WTC11 (cell line): Measurements from ENCODE around the gene C14orf132. TPM values are rescaled to one million over a fixed set of nuclear protein-coding genes. Genes with fewer than 3 reads are reported as not detected.

ENCODE experiments used
- ATAC-seq: fragments of 200-7000 bp; cut with Tn5 transposase; 2 replicates; pipeline ENCODE4 v1.10.0; 2021; ENCODE audit warnings: mild to moderate bottlenecking, moderate library complexity
- CTCF ChIA-PET: fragments of 300-600 bp; sonication (Branson Sonifier 250); formaldehyde crosslinking; loops from one replicate; lab custom pipeline; 2021; ENCODE audit warnings: antibody characterized with exemption; lab: Charles Lee
- POLR2A ChIA-PET: fragments of 350-600 bp; sonication (Branson Sonifier 250); formaldehyde crosslinking; loops from one replicate; lab custom pipeline; 2021; ENCODE audit warnings: antibody characterized with exemption; lab: Charles Lee
- DNase-seq: peaks from one replicate; pipeline ENCODE4 v3.0.0; 2021; ENCODE audit warnings: low spot score
- H3K27ac Mint-ChIP-seq: 2 replicates; pipeline ENCODE4 v1.8.0; 2021; ENCODE audit warnings: mixed read lengths
- H3K27me3 Mint-ChIP-seq: 2 replicates; pipeline ENCODE4 v1.8.0; 2021; ENCODE audit warnings: low read depth, mild to moderate bottlenecking, moderate library complexity, mixed read lengths
- H3K36me3 Mint-ChIP-seq: 2 replicates; pipeline ENCODE4 v1.8.0; 2021; ENCODE audit warnings: mixed read lengths
- H3K4me1 Mint-ChIP-seq: 2 replicates; pipeline ENCODE4 v1.8.0; 2022; ENCODE audit warnings: mixed read lengths
- H3K4me3 Mint-ChIP-seq: 2 replicates; pipeline ENCODE4 v1.8.0; 2021; ENCODE audit warnings: mild to moderate bottlenecking, moderate library complexity, mixed read lengths
- H3K9me3 Mint-ChIP-seq: 2 replicates; pipeline ENCODE4 v1.8.0; 2021; ENCODE audit warnings: mixed read lengths
- ATF3 ChIP-seq: sonication (generic); formaldehyde crosslinking; conservative IDR thresholded peaks from 2 replicates; pipeline ENCODE4 v1.8.1; 2022; ENCODE audit warnings: mild to moderate bottlenecking, missing genetic modification reagents
- ATF6 ChIP-seq: sonication (generic); formaldehyde crosslinking; IDR thresholded peaks from 2 replicates; pipeline ENCODE4 v1.8.1; 2023; ENCODE audit warnings: mild to moderate bottlenecking, missing genetic modification reagents
- CREM ChIP-seq: sonication (generic); formaldehyde crosslinking; IDR thresholded peaks from 2 replicates; pipeline ENCODE4 v1.8.1; 2022; ENCODE audit warnings: mild to moderate bottlenecking, missing genetic modification reagents, moderate library complexity
- ELF4 ChIP-seq: sonication (generic); formaldehyde crosslinking; IDR thresholded peaks from 2 replicates; pipeline ENCODE4 v1.8.1; 2022; ENCODE audit warnings: low read depth, mild to moderate bottlenecking, moderate library complexity, missing genetic modification reagents
- ESRRA ChIP-seq: sonication (generic); formaldehyde crosslinking; IDR thresholded peaks from 2 replicates; pipeline ENCODE4 v1.8.1; 2022; ENCODE audit warnings: mild to moderate bottlenecking, missing genetic modification reagents, borderline replicate concordance
- FOXP1 ChIP-seq: sonication (generic); formaldehyde crosslinking; IDR thresholded peaks from 2 replicates; pipeline ENCODE4 v1.8.0; 2022; ENCODE audit warnings: missing genetic modification reagents, mild to moderate bottlenecking, moderate library complexity, borderline replicate concordance
- FOXP4 ChIP-seq: sonication (generic); formaldehyde crosslinking; IDR thresholded peaks from 2 replicates; pipeline ENCODE4 v1.8.0; 2022; ENCODE audit warnings: mild to moderate bottlenecking, missing genetic modification reagents
- GRHL2 ChIP-seq: fragments of 250-450 bp; sonication (Bioruptor Pico); IDR thresholded peaks from 2 replicates; pipeline ENCODE4 v1.8.0; 2022; ENCODE audit warnings: mild to moderate bottlenecking, moderate library complexity; ENCODE audit not compliant: insufficient replicate concordance, severe bottlenecking
- GTF2I ChIP-seq: fragments of 250-450 bp; sonication (Bioruptor Pico); conservative IDR thresholded peaks from 2 replicates; pipeline ENCODE4 v1.4.0; 2021; ENCODE audit warnings: mild to moderate bottlenecking
- IRF2 ChIP-seq: sonication (generic); formaldehyde crosslinking; IDR thresholded peaks from 2 replicates; pipeline ENCODE4 v1.8.0; 2022; ENCODE audit warnings: low read depth, missing genetic modification reagents, borderline replicate concordance
- MAX ChIP-seq: sonication (generic); formaldehyde crosslinking; IDR thresholded peaks from 2 replicates; pipeline ENCODE4 v1.8.0; 2022; ENCODE audit warnings: mild to moderate bottlenecking, missing genetic modification reagents
- NR3C1 ChIP-seq: sonication (generic); formaldehyde crosslinking; conservative IDR thresholded peaks from 2 replicates; pipeline ENCODE4 v1.8.1; 2023; ENCODE audit warnings: low read depth, mild to moderate bottlenecking, missing genetic modification reagents
- PRDM15 ChIP-seq: sonication (generic); formaldehyde crosslinking; IDR thresholded peaks from 2 replicates; pipeline ENCODE4 v1.8.0; 2022; ENCODE audit warnings: missing genetic modification reagents
- RELA ChIP-seq: sonication (generic); formaldehyde crosslinking; IDR thresholded peaks from 2 replicates; pipeline ENCODE4 v1.8.1; 2022; ENCODE audit warnings: missing genetic modification reagents, mild to moderate bottlenecking, borderline replicate concordance
- RORB ChIP-seq: fragments of 250-450 bp; sonication (Bioruptor Pico); IDR thresholded peaks from 2 replicates; pipeline ENCODE4 v1.9.0; 2021; ENCODE audit warnings: mild to moderate bottlenecking
- SP1 ChIP-seq: sonication (generic); formaldehyde crosslinking; conservative IDR thresholded peaks from 2 replicates; pipeline ENCODE4 v1.8.1; 2022; ENCODE audit warnings: missing genetic modification reagents
- TEAD1 ChIP-seq: sonication (generic); formaldehyde crosslinking; IDR thresholded peaks from 2 replicates; pipeline ENCODE4 v1.8.0; 2022; ENCODE audit warnings: mild to moderate bottlenecking, missing genetic modification reagents
- ZNF263 ChIP-seq: sonication (generic); formaldehyde crosslinking; IDR thresholded peaks from 2 replicates; pipeline ENCODE4 v1.8.1; 2022; ENCODE audit warnings: low read depth, mild to moderate bottlenecking, moderate library complexity, missing genetic modification reagents
- ZNF396 ChIP-seq: fragments of 250-450 bp; sonication (Bioruptor Pico); IDR thresholded peaks from 2 replicates; pipeline ENCODE4 v1.8.0; 2021; ENCODE audit warnings: mild to moderate bottlenecking, moderate library complexity, borderline replicate concordance
- total RNA-seq: library from RNA; stranded (reverse); gene quantifications from 3 replicates; pipeline ENCODE4 v1.2.3, GENCODE V29; 2021
- TF ChIP-seq, protein P1 (sequence below): sonication (generic); formaldehyde crosslinking; IDR thresholded peaks from 2 replicates; pipeline ENCODE4 v1.8.1; 2023; ENCODE audit warnings: mild to moderate bottlenecking, missing genetic modification reagents
- TF ChIP-seq, protein P2 (sequence below): sonication (generic); formaldehyde crosslinking; IDR thresholded peaks from 2 replicates; pipeline ENCODE4 v1.8.1; 2023; ENCODE audit warnings: mild to moderate bottlenecking, missing genetic modification reagents, borderline replicate concordance
- TF ChIP-seq, protein P3 (sequence below): sonication (generic); formaldehyde crosslinking; IDR thresholded peaks from 2 replicates; pipeline ENCODE4 v1.8.1; 2023; ENCODE audit warnings: mild to moderate bottlenecking, missing genetic modification reagents, moderate library complexity

The C14orf132 gene
- total RNA-seq, 1 experiment from 2014 or later, result 14.1 TPM

DNA sequence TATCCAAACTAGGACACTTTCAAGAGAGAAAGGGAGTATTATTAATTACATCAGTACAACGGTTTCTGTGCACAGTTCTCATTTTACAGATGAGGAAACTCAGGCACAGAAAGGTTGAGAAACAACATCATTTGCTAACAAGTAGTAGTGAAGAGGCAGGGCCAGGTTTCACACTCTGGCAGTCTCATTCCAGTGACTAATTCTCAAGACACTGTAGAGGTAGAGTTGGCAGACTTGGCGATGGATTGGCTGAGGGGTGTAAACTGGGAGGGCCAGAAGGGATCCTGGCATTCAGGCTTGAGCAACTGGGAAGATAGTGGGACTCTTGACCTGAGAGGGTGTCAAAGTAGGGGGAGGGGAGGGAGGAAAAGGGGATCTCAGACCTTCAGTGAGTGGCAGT is 91.7 kb downstream of the C14orf132 start:
- Mint-ChIP-seq H3K27ac (no peak overlapping the region), H3K4me1 (no peaks in the 10 kb centered on the region), H3K27me3 (peaks cover 71% of the 10 kb centered on the region), H3K36me3 (no peaks in the 10 kb centered on the region), H3K4me3 (no peak overlapping the region), H3K9me3 (no peaks in the 10 kb centered on the region)
- POLR2A ChIA-PET, result no interaction called here
- no peak for ATAC-seq
- DNase-seq, result no peak
- CTCF ChIA-PET, result interaction anchor here (1.5 kb wide), 1 partner anchor 32 kb away, joined by 8 read pairs; no protein-coding TSS in a partner anchor
- no peak for TF ChIP-seq CREM (CRISPR knock-in tag)
- no peak for TF ChIP-seq SP1
- TF ChIP-seq ATF6 (CRISPR knock-in tag), result no peak
- no peak for TF ChIP-seq GTF2I (CRISPR knock-in tag)
- no peak for TF ChIP-seq NR3C1 (CRISPR knock-in tag)
- TF ChIP-seq MAX (CRISPR knock-in tag), result no peak
- TF ChIP-seq ATF3 (CRISPR knock-in tag), result no peak
- no peak for TF ChIP-seq FOXP4
- no peak for TF ChIP-seq ESRRA
- TF ChIP-seq RORB (CRISPR knock-in tag), result no peak
- no peak for TF ChIP-seq RELA (CRISPR knock-in tag)
- no peak for TF ChIP-seq IRF2 (CRISPR knock-in tag)
- TF ChIP-seq, protein P1, sequence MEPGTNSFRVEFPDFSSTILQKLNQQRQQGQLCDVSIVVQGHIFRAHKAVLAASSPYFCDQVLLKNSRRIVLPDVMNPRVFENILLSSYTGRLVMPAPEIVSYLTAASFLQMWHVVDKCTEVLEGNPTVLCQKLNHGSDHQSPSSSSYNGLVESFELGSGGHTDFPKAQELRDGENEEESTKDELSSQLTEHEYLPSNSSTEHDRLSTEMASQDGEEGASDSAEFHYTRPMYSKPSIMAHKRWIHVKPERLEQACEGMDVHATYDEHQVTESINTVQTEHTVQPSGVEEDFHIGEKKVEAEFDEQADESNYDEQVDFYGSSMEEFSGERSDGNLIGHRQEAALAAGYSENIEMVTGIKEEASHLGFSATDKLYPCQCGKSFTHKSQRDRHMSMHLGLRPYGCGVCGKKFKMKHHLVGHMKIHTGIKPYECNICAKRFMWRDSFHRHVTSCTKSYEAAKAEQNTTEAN (CRISPR knock-in tag), result no peak
- TF ChIP-seq FOXP1, result no peak
- no peak for TF ChIP-seq ZNF396 (CRISPR knock-in tag)
- no peak for TF ChIP-seq TEAD1
- TF ChIP-seq PRDM15 (CRISPR knock-in tag), result no peak
- TF ChIP-seq, all 79 proteins: peak for 0

DNA sequence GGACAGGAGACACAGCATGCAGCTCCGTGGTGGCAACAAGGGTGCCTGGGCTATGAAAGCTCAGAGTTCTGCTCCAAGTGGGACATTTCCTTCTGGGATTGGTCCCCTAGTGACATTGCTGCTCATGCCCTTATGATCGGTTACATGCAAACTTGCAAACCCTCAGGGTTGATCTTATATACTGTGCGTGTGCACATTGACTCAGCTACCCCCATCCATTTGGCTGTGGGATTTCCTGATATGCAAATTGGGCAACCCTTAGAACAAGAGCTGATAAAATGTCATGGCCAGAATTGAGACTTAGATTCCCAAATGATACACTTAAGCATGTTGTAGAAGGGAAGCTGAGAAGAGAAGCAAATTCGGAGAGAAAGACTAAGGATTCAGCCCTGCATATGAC is 92.7 kb downstream of the C14orf132 start:
- Mint-ChIP-seq H3K27me3 (peaks cover 63% of the 10 kb centered on the region), H3K4me3 (no peak overlapping the region), H3K4me1 (no peaks in the 10 kb centered on the region), H3K9me3 (no peaks in the 10 kb centered on the region), H3K27ac (no peak overlapping the region), H3K36me3 (no peaks in the 10 kb centered on the region)
- ATAC-seq (no peak), DNase-seq (no peak)
- CTCF ChIA-PET, result interaction anchor here (1.2 to 1.5 kb wide), 2 partner anchors 31 to 33 kb away, joined by 7 to 8 read pairs; no protein-coding TSS in a partner anchor
- POLR2A ChIA-PET, result no interaction called here
- TF ChIP-seq GRHL2 (CRISPR knock-in tag), result no peak
- TF ChIP-seq, protein P2, sequence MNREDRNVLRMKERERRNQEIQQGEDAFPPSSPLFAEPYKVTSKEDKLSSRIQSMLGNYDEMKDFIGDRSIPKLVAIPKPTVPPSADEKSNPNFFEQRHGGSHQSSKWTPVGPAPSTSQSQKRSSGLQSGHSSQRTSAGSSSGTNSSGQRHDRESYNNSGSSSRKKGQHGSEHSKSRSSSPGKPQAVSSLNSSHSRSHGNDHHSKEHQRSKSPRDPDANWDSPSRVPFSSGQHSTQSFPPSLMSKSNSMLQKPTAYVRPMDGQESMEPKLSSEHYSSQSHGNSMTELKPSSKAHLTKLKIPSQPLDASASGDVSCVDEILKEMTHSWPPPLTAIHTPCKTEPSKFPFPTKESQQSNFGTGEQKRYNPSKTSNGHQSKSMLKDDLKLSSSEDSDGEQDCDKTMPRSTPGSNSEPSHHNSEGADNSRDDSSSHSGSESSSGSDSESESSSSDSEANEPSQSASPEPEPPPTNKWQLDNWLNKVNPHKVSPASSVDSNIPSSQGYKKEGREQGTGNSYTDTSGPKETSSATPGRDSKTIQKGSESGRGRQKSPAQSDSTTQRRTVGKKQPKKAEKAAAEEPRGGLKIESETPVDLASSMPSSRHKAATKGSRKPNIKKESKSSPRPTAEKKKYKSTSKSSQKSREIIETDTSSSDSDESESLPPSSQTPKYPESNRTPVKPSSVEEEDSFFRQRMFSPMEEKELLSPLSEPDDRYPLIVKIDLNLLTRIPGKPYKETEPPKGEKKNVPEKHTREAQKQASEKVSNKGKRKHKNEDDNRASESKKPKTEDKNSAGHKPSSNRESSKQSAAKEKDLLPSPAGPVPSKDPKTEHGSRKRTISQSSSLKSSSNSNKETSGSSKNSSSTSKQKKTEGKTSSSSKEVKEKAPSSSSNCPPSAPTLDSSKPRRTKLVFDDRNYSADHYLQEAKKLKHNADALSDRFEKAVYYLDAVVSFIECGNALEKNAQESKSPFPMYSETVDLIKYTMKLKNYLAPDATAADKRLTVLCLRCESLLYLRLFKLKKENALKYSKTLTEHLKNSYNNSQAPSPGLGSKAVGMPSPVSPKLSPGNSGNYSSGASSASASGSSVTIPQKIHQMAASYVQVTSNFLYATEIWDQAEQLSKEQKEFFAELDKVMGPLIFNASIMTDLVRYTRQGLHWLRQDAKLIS (CRISPR knock-in tag), result no peak
- no peak for TF ChIP-seq ZNF263
- no peak for TF ChIP-seq ELF4 (CRISPR knock-in tag)
- TF ChIP-seq, protein P3, sequence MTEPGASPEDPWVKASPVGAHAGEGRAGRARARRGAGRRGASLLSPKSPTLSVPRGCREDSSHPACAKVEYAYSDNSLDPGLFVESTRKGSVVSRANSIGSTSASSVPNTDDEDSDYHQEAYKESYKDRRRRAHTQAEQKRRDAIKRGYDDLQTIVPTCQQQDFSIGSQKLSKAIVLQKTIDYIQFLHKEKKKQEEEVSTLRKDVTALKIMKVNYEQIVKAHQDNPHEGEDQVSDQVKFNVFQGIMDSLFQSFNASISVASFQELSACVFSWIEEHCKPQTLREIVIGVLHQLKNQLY (CRISPR knock-in tag), result no peak
- no peak for TF ChIP-seq FOXP1
